ENCODE measurements around the gene LRMDA. TPM values are rescaled to one million over a fixed set of nuclear protein-coding genes. Genes with fewer than 3 reads are reported as not detected.

Gene LRMDA
- polyA plus RNA-seq, 3 donors = 39.8 to 59.6 (median 56.4) TPM

GRCh38 chr10:76021398-76021797 is 590.0 kb downstream of the LRMDA start:
- Histone ChIP-seq H3K4me1 (ENCODE audit: control insufficient read depth in 1 of 2, insufficient read depth in 2 of 2, low read length in 2 of 2) (peaks cover under 1 to 3% of the 10 kb centered on the region in 2 donors), H3K9me3 (replicated peaks in 1 of 2; ENCODE audit: control insufficient read depth in 1 of 2, insufficient read depth in 1 of 2, low read length in 2 of 2) (no peaks in the 10 kb centered on the region), H4K20me1 (ENCODE audit: insufficient read depth, low read length) (no peaks in the 10 kb centered on the region), H3K9ac (ENCODE audit: insufficient read depth, low read length, poor library complexity, severe bottlenecking) (no peak overlapping the region), H3K79me2 (ENCODE audit: insufficient read depth, low read length) (no peaks in the 10 kb centered on the region), H2AFZ (ENCODE audit: insufficient read depth, low read depth, low read length, poor library complexity, severe bottlenecking) (no peak overlapping the region), H3K27me3 (ENCODE audit: control insufficient read depth in 2 of 2, insufficient read depth in 2 of 2, low read length in 2 of 2) (no peaks in the 10 kb centered on the region), H3K4me3 (replicated peaks in 1 of 3; ENCODE audit: low read depth in 2 of 3, low read length in 3 of 3) (no peak overlapping the region), H3K27ac (ENCODE audit: low read depth in 1 of 2, low read length in 2 of 2) (no peak overlapping the region), H3K4me2 (replicated peaks; ENCODE audit: extremely low read depth, low read length, poor library complexity, severe bottlenecking) (no peak overlapping the region), H3K36me3 (replicated peaks in 1 of 2; ENCODE audit: control insufficient read depth in 1 of 2, insufficient read depth in 2 of 2, low read length in 2 of 2) (no peaks in the 10 kb centered on the region)
- TF ChIP-seq CTCF (IDR thresholded peaks at IDR 0.05) = no peak
- peaks cover 0 to 4% (median 0%) of the 10 kb centered on the region in 3 donors for H3K27me3 Mint-ChIP-seq (ENCODE audit: low read depth in 3 of 3)
- H3K36me3 Mint-ChIP-seq = peaks cover 0 to 4% of the 10 kb centered on the region in 2 donors
- no peak overlapping the region for H3K4me3 Mint-ChIP-seq
- H3K9me3 Mint-ChIP-seq = peaks cover 0 to 2% (median 0%) of the 10 kb centered on the region in 7 donors
- intact Hi-C loops (cut with micrococcal nuclease) = no loop called here
- no peak overlapping the region for H3K27ac Mint-ChIP-seq
- peaks cover 4% of the 10 kb centered on the region for H3K4me1 Mint-ChIP-seq
- DNase-seq = no peak
- WGBS (ENCODE audit: insufficient coverage) = no CpG with 5 or more reads among the region's 1 CpG

- Histone ChIP-seq H3K4me1 (ENCODE audit: control insufficient read depth in 1 of 2, insufficient read depth in 2 of 2, low read length in 2 of 2) (peaks cover 5 to 9% of the 10 kb centered on the region in 2 donors), H4K20me1 (ENCODE audit: insufficient read depth, low read length) (no peaks in the 10 kb centered on the region), H3K4me3 (replicated peaks in 1 of 3; ENCODE audit: low read depth in 2 of 3, low read length in 3 of 3) (no peak overlapping the region), H3K4me2 (replicated peaks; ENCODE audit: extremely low read depth, low read length, poor library complexity, severe bottlenecking) (no peak overlapping the region), H3K27me3 (ENCODE audit: control insufficient read depth in 2 of 2, insufficient read depth in 2 of 2, low read length in 2 of 2) (no peaks in the 10 kb centered on the region), H3K79me2 (ENCODE audit: insufficient read depth, low read length) (no peaks in the 10 kb centered on the region), H3K27ac (ENCODE audit: low read depth in 1 of 2, low read length in 2 of 2) (no peak overlapping the region), H2AFZ (ENCODE audit: insufficient read depth, low read depth, low read length, poor library complexity, severe bottlenecking) (no peak overlapping the region), H3K9me3 (replicated peaks in 1 of 2; ENCODE audit: control insufficient read depth in 1 of 2, insufficient read depth in 1 of 2, low read length in 2 of 2) (no peaks in the 10 kb centered on the region), H3K36me3 (replicated peaks in 1 of 2; ENCODE audit: control insufficient read depth in 1 of 2, insufficient read depth in 2 of 2, low read length in 2 of 2) (no peaks in the 10 kb centered on the region), H3K9ac (ENCODE audit: insufficient read depth, low read length, poor library complexity, severe bottlenecking) (no peak overlapping the region)
- Mint-ChIP-seq H3K36me3 (peaks cover 0 to 4% of the 10 kb centered on the region in 2 donors), H3K4me3 (no peak overlapping the region), H3K9me3 (peaks cover 0 to 2% (median 0%) of the 10 kb centered on the region in 7 donors), H3K27ac (no peak overlapping the region), H3K4me1 (peaks cover 13% of the 10 kb centered on the region), H3K27me3 (ENCODE audit: low read depth in 3 of 3) (peaks cover 0 to 4% (median 0%) of the 10 kb centered on the region in 3 donors)
- no peak for DNase-seq
- intact Hi-C loops (cut with micrococcal nuclease) = no loop called here
- TF ChIP-seq CTCF (IDR thresholded peaks at IDR 0.05) = no peak
- WGBS (ENCODE audit: insufficient coverage) = 100% methylated on average over 2 of the region's 2 CpGs
These were observed 590.9 kb downstream of the LRMDA start for GRCh38 chr10:76022366-76022765.

Measured in CD14-positive monocyte (primary cell).